ENCODE results near the gene IQCH.

GRCh38 chr15:67521029-67521782, 266.6 kb downstream of the IQCH start, which contains the start of gene C15orf61:
- no peak for TF ChIP-seq FOXP2 (optimal IDR thresholded peaks at IDR 0.05; ENCODE audit: control extremely low read depth, extremely low read length, insufficient read depth)
- TF ChIP-seq EZH2 (IDR thresholded peaks at IDR 0.05), result no peak
